HG02588 (cell line): ENCODE results near the gene NWD2.
"Not testable (repeated sequence)": the region's sequence is repeated elsewhere in the genome, so short reads cannot be mapped to it uniquely, and the experiment has no call there.

ENCODE experiments used
- ATAC-seq: cut with Tn5 transposase; IDR thresholded peaks from one replicate; pipeline ENCODE4 v1.9.1; 2021; ENCODE audit warnings: mild to moderate bottlenecking, moderate library complexity; ENCODE audit not compliant: unreplicated experiment

Gene NWD2

DNA sequence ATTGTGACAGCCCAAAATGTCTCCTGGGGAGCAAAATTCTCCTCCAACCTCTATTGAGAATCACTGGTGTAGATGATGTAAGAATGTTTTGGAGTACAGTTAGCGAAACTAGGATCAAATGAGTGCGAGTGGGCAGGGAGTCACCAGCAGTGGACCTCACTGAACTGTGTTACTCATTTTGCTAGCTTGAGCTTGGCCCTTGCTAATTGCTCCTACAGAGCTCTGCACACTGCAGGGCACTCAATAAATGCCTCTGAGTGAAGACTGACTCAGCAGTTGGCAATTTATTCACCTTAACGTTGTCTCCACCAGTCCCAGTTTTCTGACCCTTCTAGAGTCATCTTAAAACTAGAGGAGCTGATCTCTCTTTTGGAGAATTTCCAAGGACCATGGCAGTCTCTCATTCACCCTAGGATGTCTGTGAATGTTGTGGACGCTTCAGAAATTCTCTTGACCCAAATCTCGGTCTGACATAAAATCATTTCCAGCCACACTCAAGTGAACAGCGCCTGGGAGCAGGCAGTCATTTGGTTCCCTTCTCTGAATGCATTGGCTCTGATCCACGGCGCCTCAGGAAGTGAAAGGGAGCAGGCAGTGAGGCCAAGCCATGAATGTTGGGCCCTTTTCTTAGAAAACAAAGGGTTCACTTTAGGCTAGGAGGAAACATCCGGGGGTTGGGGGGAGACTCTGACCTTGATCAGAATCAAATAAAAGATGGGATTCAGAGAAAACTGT, 148.1 kb downstream of the NWD2 start:
- ATAC-seq = peak; percentile 37

DNA sequence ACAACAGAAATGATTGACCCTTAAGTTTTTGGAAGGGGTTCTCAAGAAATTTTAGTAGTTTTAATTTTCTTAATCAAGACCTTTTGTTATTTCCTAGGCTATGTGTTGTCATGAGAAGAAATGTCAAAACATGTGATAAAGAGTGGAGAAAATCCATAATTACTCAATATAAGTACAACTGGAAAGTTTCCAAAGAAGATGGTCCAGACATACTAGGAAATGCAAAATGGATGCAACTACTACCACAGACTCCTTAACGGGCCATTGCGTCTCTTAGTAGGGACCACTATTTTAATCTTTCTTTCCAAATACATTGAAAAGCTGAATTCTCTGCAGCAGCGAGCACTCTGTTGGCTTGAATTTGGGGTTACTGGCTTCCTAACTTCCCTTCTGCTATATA, 148.8 kb downstream of the NWD2 start:
- ATAC-seq = no peak

DNA sequence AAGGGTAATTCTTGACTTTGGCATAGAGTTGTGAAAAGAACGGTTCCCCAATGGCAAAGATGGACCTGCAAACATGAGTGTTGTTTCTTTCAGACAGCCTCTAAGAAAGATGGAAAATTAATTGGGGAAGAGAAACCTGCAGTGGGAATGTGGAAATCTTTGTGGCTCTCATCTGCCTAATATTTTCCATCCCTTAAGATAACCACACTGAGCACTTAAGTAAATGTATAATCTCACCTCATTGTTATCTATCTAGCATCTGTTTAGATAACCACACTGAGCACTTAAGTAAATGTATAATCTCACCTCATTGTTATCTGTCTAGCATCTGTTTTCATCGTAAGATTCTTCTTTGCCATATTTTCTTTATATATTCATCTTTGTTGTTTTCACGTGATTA, 149.3 kb downstream of the NWD2 start:
- no peak for ATAC-seq

DNA sequence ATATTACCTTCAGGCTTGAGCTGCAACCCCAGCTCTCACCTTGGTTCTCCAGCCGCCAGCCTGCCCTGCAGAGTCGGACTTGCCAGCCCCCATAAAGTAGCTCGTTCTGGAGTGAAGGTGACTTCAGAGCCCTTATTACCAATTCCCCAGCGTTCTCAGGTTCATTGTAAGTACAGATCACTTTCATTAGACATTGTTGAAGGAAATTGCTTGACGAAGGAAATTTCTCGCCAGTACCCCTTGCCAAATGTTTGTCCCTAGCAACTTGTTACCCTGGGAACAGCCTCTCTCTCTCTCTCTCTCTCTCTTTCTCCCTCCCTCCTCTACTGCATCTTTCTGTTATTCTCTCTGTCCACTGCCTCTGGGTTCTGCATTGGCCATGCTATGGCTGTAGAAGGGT, 153.0 kb downstream of the NWD2 start:
- no peak for ATAC-seq

DNA sequence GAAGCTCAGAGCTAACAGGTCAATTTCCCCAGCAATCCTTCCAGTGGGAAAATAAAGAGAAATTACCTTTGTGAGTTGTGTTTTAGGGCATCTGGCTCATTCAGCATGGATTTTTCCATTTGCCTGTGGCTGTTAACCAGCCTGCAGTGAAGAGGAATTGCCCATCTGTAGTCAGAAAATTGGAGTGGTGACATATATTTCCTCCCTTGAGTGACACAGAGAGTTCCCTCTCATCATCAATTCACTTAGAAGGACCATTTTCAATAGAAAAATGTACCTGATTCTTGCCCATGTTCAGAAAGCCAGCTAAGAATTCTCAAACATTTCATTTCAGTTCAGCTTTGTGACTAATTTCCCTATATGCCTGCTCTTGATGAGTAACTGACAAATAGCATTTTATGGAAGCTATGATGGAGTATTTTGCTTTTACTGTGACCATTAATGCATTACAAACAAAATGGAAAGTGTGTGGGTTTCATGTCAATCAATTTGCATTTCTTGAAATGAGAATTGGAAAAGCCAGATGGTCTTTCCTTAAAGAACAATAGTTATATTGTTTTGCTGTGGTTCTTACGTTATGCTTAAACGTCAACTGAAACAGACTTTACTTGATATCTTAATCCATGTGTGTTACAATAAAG, 155.8 kb downstream of the NWD2 start:
- peak; percentile 85 for ATAC-seq

DNA sequence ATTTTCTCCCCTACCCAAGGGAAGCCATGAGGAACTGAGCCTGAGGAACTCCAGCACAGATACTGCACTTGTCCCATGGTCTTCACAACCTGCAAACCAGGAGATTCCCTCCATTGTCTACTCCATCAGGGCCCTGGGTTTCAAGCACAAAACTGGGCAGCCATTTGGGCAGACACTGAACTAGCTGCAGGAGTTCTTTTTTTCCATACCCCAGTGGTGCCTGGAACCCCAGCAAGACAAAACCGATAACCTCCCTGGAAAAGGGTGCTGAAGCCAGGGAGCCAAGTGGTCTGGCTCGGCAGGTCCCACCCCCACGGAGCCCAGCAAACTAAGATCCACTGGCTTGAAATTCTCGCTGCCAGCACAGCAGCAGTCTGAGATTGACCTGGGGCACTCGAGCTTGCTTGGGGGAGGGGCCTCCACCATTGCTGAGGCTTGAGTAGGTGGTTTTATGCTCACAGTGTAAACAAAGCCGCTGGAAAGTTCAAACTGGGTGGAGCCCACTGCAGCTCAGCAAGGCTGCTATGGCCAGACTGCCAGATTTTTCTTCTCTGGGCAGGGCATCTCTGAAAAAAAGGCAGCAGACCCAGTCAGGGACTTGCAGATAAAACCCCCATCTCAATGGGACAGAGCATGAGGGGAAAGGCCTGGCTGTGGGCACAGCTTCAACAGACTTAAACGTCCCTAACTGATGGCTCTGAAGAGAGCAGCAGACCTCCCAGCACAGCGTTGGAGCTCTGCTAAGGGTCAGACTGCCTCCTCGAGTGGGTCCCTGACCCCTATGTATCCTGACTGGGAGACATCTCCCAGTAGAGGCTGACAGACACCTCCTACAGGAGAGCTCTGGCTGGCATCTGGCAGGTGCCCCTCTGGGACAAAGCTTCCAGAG, 163.6 kb downstream of the NWD2 start:
- not testable (repeated sequence) for ATAC-seq

DNA sequence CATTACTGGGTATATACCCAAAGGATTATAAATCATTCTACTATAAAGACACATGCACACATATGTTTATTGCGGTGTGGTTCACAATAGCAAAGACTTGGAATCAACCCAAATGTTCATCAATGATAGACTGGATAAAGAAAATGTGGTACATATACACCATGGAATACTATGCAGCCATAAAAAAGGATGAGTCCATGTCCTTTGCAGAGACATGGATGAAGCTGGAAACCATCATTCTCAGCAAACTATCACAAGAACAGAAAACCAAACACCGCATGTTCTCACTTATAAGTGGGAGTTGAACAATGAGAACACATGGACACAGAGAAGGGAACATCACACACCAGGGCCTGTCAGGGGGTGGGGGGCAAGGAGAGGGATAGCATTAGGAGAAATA, 169.1 kb downstream of the NWD2 start:
- not testable (repeated sequence) for ATAC-seq

DNA sequence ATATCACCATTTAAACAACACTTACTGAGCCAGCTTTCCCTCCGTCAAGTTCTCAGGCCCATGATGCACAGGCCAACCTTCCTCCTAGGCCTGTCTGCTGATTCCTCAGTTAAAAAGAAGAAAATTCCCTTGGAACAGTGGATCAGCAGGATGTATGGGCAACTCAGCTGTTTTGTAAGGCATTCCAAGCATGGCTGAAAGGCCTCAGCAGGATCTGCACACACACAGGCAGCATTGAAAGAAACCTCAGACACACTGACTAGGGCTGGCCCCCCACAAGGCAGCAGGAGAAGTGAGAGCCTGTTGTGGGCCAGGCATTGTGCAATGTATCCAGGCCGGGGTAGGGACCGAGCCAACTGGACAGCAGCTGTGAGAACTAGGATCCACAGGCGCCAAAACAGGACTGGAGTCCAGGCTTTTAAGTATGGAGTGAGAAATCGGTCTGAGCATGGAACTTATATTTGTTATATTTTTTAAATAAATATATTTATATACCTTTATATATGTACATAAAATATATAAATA, 171.4 kb downstream of the NWD2 start:
- no peak for ATAC-seq

DNA sequence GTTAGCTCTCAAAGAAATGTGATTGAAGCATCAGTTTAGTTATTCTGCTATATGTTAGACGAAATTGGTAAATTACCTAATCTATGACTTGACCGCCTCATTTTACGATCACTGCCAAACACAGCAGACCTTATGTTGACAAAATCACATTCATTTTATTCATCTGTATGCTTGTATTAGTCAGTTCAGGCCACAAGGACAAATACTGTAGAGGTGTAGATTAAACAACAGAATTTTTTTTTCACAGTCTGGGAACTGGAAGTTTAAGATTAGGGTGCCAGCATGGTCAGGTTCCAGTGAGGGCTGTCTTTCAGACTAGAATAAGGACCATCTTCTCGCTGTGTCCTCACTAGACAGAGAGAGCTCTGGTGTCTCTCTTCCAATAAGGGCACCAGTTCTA, 177.1 kb downstream of the NWD2 start:
- ATAC-seq = no peak

DNA sequence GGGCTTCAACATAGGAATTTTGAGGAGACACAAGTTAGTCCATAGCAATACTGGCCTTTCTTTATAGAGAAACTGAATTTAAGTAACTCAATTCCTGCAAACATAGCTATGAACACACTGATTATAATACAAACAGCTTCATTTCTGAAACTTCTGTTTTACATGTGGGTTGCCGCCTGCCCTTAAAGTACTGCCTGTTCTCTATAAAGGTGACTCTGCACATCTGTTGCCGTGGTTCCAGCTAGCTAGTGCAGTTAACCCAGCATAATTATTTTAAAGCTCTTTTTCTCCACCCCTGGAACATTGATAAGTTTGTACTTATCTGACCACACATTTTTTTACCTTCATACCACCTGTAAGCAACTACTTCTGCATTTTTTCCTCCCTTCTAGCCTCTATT, 177.6 kb downstream of the NWD2 start:
- ATAC-seq = no peak

DNA sequence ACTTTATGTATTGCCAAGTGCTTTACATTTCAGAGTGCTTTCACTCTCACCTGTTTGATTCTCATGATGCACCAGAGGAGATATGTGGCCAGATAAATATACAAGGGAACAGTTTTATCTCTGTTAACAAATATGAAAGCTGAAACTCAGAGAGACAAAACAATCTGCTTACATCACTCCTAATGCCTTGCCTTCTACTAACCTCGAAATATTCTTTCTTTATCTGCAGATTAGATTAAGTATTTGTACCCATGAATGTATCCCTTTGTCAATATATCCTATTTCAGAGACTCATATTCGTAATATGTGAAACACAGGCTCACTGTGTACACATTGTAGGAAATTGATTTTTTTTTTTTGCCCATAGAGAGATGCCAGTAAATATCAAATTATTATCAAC, 178.1 kb downstream of the NWD2 start:
- ATAC-seq = no peak

DNA sequence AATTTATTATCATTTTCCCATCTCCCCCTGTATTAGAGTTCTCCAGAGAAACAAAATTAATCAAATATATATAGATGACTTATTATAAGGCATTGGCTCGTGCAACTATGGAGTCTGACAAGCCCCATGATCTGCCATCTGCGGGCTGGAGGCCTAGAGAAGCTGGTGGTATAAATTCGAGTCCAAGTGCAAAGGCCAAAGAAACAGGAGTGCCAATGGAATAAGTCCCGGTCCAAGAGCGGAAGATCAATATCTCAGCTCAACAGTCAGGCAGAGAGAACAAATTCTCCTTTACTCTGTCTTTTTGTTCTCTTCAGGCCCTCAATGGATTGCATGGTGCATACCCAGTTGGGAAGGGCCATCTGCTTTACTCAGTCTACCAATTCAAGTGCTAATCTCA, 178.8 kb downstream of the NWD2 start:
- ATAC-seq = no peak

DNA sequence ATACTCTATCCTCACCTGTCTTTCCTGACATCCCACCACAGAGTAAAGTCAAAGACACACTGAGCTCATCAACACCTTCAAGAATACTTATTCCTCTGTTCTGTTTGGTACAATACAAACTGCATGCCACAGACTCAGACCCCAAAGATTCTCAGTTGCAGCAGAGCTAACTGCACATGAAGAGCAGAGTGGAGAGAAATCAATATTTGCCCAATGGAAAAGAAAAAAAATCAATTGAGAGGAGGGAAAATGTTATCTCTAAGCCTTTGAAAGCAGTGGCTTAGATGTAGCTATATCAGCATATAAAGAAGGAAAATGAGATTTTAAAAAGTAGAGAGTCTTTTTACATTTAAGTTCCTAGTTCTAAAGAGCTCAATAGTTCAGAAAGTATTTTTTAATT, 180.2 kb downstream of the NWD2 start:
- ATAC-seq = no peak

DNA sequence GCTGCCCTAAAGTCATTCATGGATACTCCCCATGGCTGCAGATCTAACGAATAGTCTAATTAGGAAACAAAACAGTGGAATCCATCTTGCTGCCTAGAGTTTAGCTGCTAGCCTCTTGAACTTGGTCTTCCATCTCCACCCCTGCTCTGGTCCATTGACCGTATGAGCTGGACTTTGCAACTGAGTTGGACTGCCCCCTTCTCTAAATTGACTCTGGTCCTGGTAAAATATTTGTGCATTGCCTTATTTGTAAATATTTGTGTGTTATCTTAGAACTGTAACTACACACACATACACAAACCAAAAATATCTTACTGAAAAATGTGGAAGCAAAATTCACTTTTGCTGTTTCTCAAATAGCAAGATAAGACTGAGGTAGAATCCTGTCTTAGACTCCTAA, 181.3 kb downstream of the NWD2 start:
- ATAC-seq = no peak

DNA sequence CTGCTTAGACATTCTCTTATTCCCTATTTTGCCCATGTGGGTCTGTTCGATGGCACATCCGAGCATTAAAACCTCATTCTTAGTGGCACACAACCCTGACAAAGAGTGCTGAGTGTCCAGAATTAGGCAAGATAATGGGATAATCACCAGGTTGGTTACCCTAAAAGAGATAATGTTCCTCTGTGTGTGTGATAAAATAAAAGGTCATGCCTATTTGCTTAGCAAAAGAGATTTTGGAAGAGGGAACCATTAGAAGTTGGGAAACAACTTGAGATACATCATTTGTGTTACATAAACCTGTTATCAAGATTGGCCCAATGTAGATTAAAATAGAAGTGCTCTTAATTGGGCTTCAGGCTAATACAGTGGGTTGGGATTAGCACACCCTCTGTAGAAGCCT, 182.7 kb downstream of the NWD2 start:
- ATAC-seq = no peak

DNA sequence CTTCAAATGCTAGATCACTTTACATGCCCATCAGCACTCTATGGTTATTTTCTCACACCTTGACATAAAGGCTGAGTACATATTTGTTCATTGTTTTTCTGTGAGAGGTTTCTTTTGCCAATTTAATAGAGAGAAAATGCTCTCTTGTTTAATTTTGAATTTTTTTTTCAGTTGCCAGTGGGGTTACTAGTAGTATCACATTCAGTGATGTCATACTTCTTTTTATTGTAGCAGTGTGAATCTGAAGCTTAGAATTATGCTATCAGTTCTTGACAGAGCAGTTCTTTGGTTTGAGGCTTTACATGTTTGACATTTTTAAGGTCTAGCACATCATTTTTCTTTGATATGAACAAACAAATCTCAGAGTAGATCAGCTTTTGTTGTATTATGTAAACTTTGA, 185.4 kb downstream of the NWD2 start:
- ATAC-seq = no peak

DNA sequence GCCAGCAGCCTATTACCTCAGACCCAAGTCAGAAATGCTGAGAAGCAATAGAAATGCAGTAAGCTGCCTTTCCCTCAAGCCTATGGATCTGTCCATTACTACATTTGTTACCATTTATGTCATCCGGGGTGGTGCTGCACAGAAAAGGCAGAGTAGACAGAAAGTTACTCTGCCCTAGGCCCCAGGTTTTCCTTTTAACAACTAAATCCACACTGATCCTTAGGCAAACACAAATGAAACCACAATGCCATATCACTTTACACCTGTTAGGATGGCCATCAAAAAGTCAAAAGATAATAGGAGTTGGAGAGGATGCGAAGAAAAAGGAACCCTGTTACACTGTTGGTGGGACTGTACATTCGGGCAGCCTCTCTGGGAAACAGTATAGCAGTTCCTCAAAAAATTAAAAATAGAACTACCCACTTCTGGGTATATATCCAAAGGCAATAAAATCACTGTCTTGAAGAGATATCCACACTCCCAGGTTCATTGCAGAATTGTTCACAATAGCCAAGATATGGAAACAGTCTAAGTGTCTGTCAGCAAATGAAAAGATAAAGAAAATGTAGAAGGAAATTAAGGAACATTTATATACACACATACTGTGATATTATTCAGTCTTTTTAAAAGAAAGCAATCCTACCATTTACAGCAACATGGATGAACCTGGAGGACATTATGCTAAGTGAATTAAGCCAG, 186.3 kb downstream of the NWD2 start:
- ATAC-seq = no peak

DNA sequence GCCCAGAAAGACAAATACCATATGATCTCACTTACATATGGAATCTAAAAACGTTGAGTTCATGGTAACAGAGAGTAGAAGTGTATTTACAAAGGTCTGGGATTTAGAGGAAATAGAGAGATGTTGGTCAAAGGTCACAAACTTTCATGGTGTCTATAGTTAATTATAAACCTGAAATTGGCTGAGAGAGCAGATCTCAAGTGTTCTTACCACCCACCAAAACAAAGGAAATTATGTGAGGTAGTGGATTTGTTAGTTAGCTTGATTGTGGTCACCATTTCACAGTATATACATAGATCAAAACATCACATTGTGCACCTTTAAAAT, 186.8 kb downstream of the NWD2 start:
- peak; percentile 55 for ATAC-seq

DNA sequence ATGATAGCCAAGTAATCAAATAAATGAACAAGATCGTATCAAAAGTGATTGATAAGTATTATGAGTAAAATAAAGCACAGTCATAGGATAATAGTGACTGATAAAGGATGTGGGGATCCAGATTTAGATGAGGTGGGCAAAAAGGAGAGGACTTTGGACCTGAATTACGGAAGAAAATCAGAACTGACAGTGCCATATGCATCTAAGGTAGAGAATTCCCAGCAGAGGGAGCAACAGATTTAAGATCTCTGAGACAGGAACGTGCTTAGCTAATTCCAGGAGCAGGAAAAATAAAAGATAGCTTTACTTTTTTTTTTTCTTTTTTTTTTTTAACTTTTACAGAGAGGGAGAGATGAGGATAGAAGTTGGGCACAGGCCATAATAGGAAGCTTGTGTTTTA, 189.9 kb downstream of the NWD2 start:
- ATAC-seq = no peak

DNA sequence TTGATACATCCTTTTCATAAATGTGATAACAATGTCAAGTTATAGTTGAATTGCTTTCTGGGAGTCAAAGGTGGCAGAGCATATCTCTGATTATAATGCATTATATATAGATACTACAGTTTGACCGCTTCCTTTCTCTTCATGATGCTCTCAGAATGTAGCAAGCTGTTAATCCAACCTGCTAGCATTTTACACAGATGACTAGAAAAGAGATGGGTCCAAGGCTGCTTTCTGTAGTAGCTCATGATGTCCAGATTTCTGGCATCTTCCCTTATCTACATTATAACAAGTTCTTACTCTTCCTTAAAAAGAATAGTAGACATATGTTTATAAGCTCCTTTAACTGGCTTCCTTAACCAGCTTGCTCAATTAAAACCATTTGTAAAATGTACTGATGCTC, 192.0 kb downstream of the NWD2 start:
- ATAC-seq = no peak

DNA sequence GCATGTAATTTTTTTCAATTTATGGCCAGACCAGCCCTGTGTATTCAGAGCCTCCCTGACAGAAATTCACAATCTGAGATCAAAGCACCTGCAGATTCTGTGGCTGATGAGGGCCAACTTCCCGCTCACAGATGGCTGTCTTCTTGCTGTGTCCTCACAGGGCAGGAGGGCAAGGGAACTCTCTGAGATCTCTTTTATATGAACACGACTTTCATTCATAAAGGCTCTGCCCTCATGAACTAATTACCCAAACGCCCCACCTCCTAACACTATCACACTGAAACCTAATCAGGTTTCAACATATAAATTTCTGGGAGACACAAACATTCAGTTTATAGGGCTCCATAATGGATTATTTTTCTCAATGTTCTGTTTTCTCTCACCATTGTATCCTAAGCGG, 192.6 kb downstream of the NWD2 start:
- no peak for ATAC-seq
